Heart right ventricle (tissue), 16 donors: ENCODE results near the gene LTB4R. TPM values are rescaled to one million over a fixed set of nuclear protein-coding genes. Genes with fewer than 3 reads are reported as not detected.
A peak's percentile ranks its signal among the peaks of the same experiment; 100 is the strongest.

Experiments
- ATAC-seq, 8 donors: fragments of 200-7000 bp; cut with Tn5 transposase; one replicate each; pipeline ENCODE4 v1.9.1; 2020; ENCODE audit warnings: mild to moderate bottlenecking in 8 of 8, moderate library complexity in 8 of 8, moderate number of reproducible peaks in 1 of 8
- DNase-seq, 2 donors: peaks; one replicate each; pipeline ENCODE4 v3.0.0-alpha.2; 2020
- H3K27ac ChIP-seq, 10 donors: fragments of 200-600 bp; sonication (generic) in 2 of 10; one replicate each; pipeline versions ENCODE4 v1.5.0 to v1.8.0; 2020 to 2022; ENCODE audit warnings: mild to moderate bottlenecking in 3 of 10
- H3K27me3 ChIP-seq, 7 donors: fragments of 200-600 bp; one replicate each; pipeline ENCODE4 v1.8.0; 2021 to 2022; ENCODE audit warnings: mild to moderate bottlenecking in 2 of 7
- H3K36me3 ChIP-seq, 9 donors: fragments of 200-600 bp; sonication (generic) in 1 of 9; one replicate each; pipeline versions ENCODE4 v1.5.0 to v1.8.0; 2020 to 2022; ENCODE audit warnings: mild to moderate bottlenecking in 2 of 9
- H3K4me1 ChIP-seq, 9 donors: fragments of 200-600 bp; sonication (generic) in 1 of 9; one replicate each; pipeline versions ENCODE4 v1.5.0 to v1.8.0; 2020 to 2022; ENCODE audit warnings: mild to moderate bottlenecking in 4 of 9
- H3K4me3 ChIP-seq, 10 donors: fragments of 200-600 bp; sonication (generic) in 2 of 10; one replicate each; pipeline versions ENCODE4 v1.5.0 to v1.8.0; 2020 to 2022; ENCODE audit warnings: mild to moderate bottlenecking in 7 of 10, moderate library complexity in 2 of 10
- H3K9me3 ChIP-seq, 11 donors: fragments of 200-600 bp in 10 of 11; sonication (generic) in 2 of 11; one replicate each; pipeline versions ENCODE4 v1.5.0 to v1.8.0; 2013 to 2022; ENCODE audit warnings: mild to moderate bottlenecking in 2 of 11, control low read depth in 1 of 11, moderate library complexity in 1 of 11
- WGBS, 2 donors: extraction: QIAGEN DNeasy Blood & Tissue Kit; methylation state at CpG; one replicate each; pipeline ENCODE4 v1.1.7; 2013; ENCODE audit warnings: inconsistent platforms in 1 of 2; 5-methylcytosine and 5-hydroxymethylcytosine counted together
- intact Hi-C, 10 donors: fragments of 100-400 bp; cut with DNase I; formaldehyde crosslinking; loops; one replicate each; pipeline versions ENCODE4 v1.11.1 to v1.14.2; 2022
- polyA plus RNA-seq, 2 donors: library from polyadenylated mRNA; stranded (reverse); fragments of 200-250 nt; gene quantifications; one replicate each; pipeline ENCODE4 v1.2.3, GENCODE V29; 2013
- total RNA-seq, 10 donors: library from RNA; stranded (reverse); fragmentation: NEBNext Ultra II Directional in 3 of 10; extraction: Animal tissue kit (Norgen Biotek cat#: 25700) in 3 of 10; gene quantifications; one replicate each; pipeline versions ENCODE4 v1.2.1 to v1.2.4, GENCODE V29; 2021 to 2023
- TF ChIP-seq, protein P1 (sequence below), 9 donors: fragments of 200-600 bp; sonication (generic) in 2 of 9; IDR thresholded peaks; one replicate each; pipeline versions ENCODE4 v1.5.0 to v1.8.0; 2021 to 2022; ENCODE audit warnings: antibody characterized with exemption in 9 of 9, mild to moderate bottlenecking in 5 of 9, moderate library complexity in 1 of 9
- donor health status: Arrhythmogenic right ventricular cardiomyopathy.
- donor health status: ischemic (EF 13 %, LVEDD 7.1; RV severe dilation, severe dysfunction).
- donor health status: healthy with polysubstance abuse.
- donor health status: DM: no; HTN: yes; CAD: no.
- donor health status: DM: no; HTN: no; CAD: no.
- donor health status: ischemic (EF 25% LVEDD 6.9; RV normal size, moderate dysfunction).
- donor health status: ischemic (EF 25% LVEDD 5.7; RV mildly dilated, moderate dysfunction).
- donor health status: healthy.
- donor health status: DM: yes; HTN: yes; CAD: no.
- donor health status: Ischemic cardiomyopathy.
- donor health status: ischemic (EF 35%, LVEDD 5.7; RV mildly dilated, moderate dysfunction).
- donor health status: nonischemic (EF 11% LVEDD 7.7; RV severe dilation, severe dysfunction).
- donor health status: DM: yes; HTN: yes; CAD: no.
- donor health status: PGD.
- donor health status: ischemic (EF 29% LVEDD 5.4; RV normal size, mild dysfunction).
- donor health status: nonischemic (EF 23%, LVEDD 6.1; RV moderate dilation, normal function).

Gene LTB4R
- total and polyA plus RNA-seq, 12 donors: 0.76 to 3.7 (median 2.0) TPM

- Histone ChIP-seq H3K4me1 (peaks cover 6 to 96% (median 36%) of the 10 kb centered on the region in 9 donors), H3K4me3 (no peak overlapping the region), H3K27ac (peak overlapping the region in 1 of 10 donors; percentile 66), H3K9me3 (no peaks in the 10 kb centered on the region), H3K36me3 (peaks cover 0 to 49% (median 0%) of the 10 kb centered on the region in 9 donors), H3K27me3 (peaks cover 0 to 33% (median 24%) of the 10 kb centered on the region in 7 donors)
- DNase-seq (no peak), ATAC-seq (no peak)
- TF ChIP-seq, protein P1, sequence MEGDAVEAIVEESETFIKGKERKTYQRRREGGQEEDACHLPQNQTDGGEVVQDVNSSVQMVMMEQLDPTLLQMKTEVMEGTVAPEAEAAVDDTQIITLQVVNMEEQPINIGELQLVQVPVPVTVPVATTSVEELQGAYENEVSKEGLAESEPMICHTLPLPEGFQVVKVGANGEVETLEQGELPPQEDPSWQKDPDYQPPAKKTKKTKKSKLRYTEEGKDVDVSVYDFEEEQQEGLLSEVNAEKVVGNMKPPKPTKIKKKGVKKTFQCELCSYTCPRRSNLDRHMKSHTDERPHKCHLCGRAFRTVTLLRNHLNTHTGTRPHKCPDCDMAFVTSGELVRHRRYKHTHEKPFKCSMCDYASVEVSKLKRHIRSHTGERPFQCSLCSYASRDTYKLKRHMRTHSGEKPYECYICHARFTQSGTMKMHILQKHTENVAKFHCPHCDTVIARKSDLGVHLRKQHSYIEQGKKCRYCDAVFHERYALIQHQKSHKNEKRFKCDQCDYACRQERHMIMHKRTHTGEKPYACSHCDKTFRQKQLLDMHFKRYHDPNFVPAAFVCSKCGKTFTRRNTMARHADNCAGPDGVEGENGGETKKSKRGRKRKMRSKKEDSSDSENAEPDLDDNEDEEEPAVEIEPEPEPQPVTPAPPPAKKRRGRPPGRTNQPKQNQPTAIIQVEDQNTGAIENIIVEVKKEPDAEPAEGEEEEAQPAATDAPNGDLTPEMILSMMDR (IDR thresholded peaks at IDR 0.05): no peak
- 91% methylated on average over 10 of the region's 10 CpGs for WGBS, 2 donors
- intact Hi-C loops: loop anchor here in 5 of 10 donors (5.0 kb wide), 4 partner anchors 81 to 346 kb away; partner anchors contain the start of genes CBLN3 (in 1 of the 5) and KHNYN (in 1 of the 5)
Measured at GRCh38 chr14:24330973-24331674, 19.8 kb downstream of the LTB4R start.

DNA sequence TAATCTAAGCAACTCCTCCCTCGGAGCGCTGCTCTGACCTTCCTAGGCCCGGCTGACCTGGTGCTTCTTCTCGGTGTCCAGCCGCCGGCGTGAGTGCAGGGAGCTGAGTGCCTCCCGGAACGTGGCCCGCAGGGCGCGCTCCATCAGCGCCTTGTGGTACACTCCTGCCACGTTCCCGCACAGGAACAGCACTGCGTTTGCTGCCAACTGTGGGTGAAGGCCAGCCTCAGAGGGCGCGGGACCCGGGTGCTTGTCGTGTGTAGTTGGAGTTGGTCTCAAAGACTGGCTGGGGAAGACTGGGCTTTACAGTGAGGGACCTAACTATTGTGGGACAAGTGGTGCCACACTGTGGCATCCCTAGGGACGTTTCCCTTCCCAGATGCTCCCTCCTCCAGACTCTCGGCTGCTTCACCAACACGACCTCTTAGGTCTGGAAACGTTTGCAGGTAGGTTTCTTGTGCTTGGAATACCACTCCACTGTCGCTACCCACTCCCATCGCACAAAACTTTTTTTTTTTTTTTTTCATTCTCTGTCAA, 20.5 kb downstream of the LTB4R start:
- TF ChIP-seq, protein P1 (IDR thresholded peaks at IDR 0.05): no peak
- no peak for DNase-seq
- intact Hi-C loops: loop anchor here (2.0 to 5.0 kb wide), 7 partner anchors 81 to 346 kb away; partner anchors contain the start of genes CBLN3 (in 1 of the 10) and KHNYN (in 1 of the 10)
- no peak for ATAC-seq
- H3K4me1 ChIP-seq: peaks cover 6 to 98% (median 37%) of the 10 kb centered on the region in 9 donors
- H3K9me3 ChIP-seq: no peaks in the 10 kb centered on the region
- peaks cover 0 to 48% (median 0%) of the 10 kb centered on the region in 9 donors for H3K36me3 ChIP-seq
- peak overlapping the region in 1 of 10 donors; percentile 66 for H3K27ac ChIP-seq
- H3K27me3 ChIP-seq: peaks cover 0 to 35% (median 24%) of the 10 kb centered on the region in 7 donors
- 66 to 67% methylated on average over 26 of the region's 26 CpGs for WGBS, 2 donors
- H3K4me3 ChIP-seq: peak overlapping the region in 4 of 10 donors; percentile 63 to 88 (median 69)

DNA sequence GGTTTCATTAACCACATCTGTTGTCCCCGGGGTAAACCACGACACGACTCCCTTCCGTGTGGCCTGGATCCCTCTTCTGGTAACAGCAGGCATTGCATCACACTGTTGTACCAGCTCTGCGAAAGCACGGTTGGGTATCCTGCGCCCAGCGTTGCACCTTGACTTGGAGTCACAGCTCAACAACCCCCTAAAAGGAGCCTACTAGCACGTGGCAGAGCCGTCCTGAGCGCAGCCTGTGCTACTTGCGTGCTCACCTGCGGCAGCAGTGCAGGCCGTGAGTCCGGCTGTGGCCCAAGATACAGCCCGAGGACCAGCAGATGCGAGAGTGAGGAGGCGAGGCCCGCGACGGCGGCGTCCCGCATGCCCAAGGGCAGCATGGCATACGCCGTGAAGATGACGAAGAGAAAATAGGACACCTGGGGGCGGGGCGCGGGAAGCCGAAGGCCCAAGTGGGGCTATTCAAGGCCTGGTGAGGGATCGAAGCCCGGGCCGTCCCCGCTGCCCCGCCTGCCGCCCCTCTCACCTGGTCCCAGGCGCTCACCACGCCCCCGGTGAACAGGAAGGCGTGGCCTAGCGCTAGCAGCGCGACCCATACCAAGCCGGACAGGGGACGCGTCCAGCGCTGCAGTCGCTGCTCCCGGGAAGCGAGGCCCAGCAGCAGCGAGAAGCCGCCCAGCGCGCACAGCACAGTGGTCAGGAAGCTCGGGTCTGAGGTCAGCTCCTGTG, 21.1 kb downstream of the LTB4R start:
- Histone ChIP-seq H3K27ac (peak overlapping the region in 3 of 10 donors; percentile 15 to 97 (median 90)), H3K4me3 (peak overlapping the region in 9 of 10 donors; percentile 14 to 88 (median 70)), H3K36me3 (peaks cover 0 to 48% (median 0%) of the 10 kb centered on the region in 9 donors), H3K4me1 (peaks cover 6 to 92% (median 37%) of the 10 kb centered on the region in 9 donors), H3K9me3 (no peaks in the 10 kb centered on the region), H3K27me3 (peaks cover 0 to 35% (median 24%) of the 10 kb centered on the region in 7 donors)
- DNase-seq (peak; percentile 43 to 68), ATAC-seq (peak in 7 of 8 donors; percentile 31 to 56 (median 51))
- intact Hi-C loops: loop anchor here (2.0 to 5.0 kb wide), 7 partner anchors 80 to 345 kb away; partner anchors contain the start of genes CBLN3 (in 1 of the 10) and KHNYN (in 1 of the 10)
- whole genome bisulfite sequencing, 2 donors: 27 to 29% methylated on average over 55 to 56 of the region's 56 CpGs
- TF ChIP-seq, protein P1 (IDR thresholded peaks at IDR 0.05): peak; percentile 43 to 75 (median 68)
